HTR-8/SVneo (cell line): ENCODE data around the gene PGGT1B.

Source experiments
- DNase-seq: peaks from one replicate; pipeline ENCODE4 v3.0.0; 2011; ENCODE audit warnings: low spot score, mixed read lengths; ENCODE audit not compliant: insufficient read length
- FAIRE-seq: peaks from 2 replicates; lab custom pipeline; 2011; peaks lifted over from hg19 to GRCh38; lab: Jason Lieb, UNC

The PGGT1B gene

DNA sequence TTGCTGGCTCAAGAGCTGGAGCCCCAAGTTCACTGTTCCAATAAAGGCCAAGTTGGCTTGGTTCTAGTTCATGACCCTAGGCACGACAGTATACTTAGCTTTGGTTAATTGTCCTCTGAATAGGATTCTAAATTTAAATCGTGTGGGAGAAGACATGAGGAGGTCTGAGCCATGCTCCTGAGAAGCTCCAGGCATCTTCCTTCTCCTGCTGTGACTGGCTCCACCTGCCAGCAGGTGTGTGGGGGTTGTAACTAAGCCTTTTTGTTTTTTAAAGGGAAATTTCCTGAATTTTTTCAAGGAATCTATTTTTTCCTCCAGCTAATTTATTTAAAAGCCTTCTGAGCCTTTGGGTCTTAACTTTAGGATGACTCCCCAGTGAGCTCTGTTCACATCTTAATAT lies 72.8 kb downstream of the PGGT1B start:
- DNase-seq (no peak), FAIRE-seq (no peak)

GRCh38 chr5:115186794-115187193 lies 75.9 kb downstream of the PGGT1B start:
- no peak for FAIRE-seq
- DNase-seq: no peak

DNA sequence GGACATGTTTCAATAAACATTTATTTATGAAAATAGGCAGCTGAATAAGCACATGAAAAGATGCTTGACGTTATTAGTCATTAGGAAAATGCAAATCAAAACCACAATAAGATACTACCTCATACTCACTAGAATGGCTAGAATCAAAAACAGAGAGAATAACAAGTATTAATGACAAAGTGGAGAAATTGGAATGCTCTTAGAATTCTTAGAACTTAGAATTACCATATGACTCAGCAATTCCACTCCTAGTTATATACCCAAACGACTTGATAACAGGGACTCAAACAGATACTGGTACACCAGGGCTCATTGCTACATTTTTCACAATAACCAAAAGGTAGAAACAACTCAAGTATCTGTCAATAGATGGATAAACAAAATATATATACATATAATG lies 77.9 kb downstream of the PGGT1B start:
- FAIRE-seq (no peak), DNase-seq (no peak)

GRCh38 chr5:115181757-115182156 lies 80.9 kb downstream of the PGGT1B start:
- FAIRE-seq: no peak

GRCh38 chr5:115180165-115180709 lies 82.4 kb downstream of the PGGT1B start:
- no peak for FAIRE-seq
- peak; percentile 31 for DNase-seq

More at GRCh38 chr5:115181757-115182156, 80.9 kb downstream of the PGGT1B start:
- DNase-seq: no peak

GRCh38 chr5:115179394-115180164 lies 83.1 kb downstream of the PGGT1B start:
- DNase-seq (no peak), FAIRE-seq (no peak)

- FAIRE-seq: no peak
- no peak for DNase-seq
Measured at GRCh38 chr5:115179030-115179393, 83.7 kb downstream of the PGGT1B start.

GRCh38 chr5:115170929-115171510 lies 91.7 kb downstream of the PGGT1B start:
- FAIRE-seq (no peak), DNase-seq (no peak)

- no peak for DNase-seq
- FAIRE-seq: no peak
Measured at GRCh38 chr5:115170134-115170928, 92.3 kb downstream of the PGGT1B start.

DNA sequence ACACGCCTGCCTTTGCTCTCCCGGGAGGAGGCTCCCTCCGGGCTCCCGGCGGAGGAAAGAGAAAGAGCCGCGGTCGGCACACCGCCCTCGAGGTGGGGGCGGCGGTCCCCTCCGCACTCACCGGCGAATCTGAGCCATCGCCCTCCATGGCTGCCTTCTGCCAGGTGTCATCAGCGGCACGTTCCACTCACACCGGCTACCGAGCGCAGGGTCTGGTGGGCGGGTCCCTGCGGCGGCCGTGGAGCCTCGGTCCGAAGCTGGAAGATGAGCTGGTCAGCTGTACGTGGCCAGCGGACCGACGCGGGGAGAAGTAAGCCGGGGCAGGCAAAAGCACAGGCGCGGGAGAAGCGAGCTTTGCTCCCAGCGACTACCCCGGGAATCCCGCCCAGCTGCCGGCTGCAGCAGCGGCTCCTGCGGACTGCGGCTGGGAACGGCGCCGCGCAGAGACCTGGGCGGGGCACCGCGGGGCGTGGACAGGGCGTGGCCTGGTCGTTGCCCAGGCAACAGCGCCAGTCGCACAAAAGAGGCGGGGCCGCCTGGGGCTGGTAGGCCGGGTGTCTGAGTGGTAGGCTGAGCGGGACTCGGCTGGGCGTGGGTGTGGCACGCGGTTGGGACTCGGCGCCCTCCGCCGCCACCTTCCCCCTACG lies 93.1 kb downstream of the PGGT1B start, which contains the start of gene TRIM36:
TSS of gene TRIM36 (minus strand) at position 422 of the 647 bp plus-strand sequence. CDS start at position 148, 274 bp downstream.
- FAIRE-seq (peak; percentile 97), DNase-seq (peak; percentile 87)

DNA sequence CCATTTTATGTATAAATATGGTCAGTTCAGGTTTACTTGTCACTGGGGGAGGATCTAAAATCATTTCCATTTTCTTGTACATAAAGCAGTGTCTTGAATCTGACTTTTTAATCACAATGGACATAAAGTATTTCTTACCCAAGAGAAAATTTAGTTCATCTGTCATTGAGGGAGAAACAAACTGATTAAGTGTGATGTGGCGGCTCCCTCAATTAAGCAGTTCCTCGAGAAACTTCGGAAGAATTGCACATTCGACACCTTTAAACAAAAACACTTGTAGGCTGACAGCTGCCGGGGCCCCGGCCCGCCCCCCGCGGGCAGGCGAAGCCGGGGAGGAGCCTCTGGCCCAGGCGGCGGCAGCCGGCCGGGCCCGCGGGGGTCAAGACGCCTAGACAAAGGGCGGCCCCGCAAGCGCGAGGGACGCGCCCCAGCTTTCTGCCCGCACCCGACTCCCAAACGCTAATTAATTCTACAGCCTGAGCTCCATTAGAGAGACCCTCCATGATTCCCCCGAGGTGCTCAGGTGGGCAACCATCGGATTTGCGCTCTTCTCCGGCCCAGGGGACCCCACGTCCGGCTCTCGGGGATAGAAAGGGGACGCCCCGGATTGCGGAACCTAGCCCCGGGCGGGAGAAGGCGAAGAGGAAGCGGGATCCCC lies 93.7 kb downstream of the PGGT1B start:
- no peak for DNase-seq

DNA sequence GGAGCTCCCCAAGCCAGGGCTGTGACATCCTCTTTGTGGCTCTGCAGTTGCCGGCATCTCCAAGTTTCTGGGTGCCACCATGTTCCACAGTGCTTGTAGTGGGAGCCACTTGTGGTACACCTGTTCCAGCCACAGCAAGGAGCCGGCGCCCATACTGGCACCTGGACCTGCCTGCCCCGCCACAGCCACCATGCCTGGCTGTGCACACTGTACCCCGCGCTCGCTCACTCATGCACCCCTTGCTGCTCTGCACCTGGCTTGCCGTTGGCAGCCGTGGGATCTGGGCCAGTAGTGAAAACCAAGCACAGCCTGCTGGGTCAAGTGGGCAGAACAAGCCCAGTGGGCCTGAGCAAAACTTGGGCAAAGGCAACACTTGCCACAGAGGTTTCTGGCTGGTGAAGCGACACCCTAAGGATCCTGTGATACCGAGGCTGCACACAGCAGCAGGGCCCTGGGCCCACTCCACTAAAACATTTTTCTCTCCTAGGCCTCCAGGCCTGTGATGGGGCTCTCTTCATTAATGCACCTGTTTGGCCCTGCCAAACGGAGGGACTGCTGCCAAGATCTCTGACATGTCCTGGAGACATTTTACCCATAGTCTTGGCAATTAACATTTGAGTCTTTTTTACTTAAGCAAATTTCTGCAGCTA lies 95.8 kb downstream of the PGGT1B start:
- FAIRE-seq (no peak), DNase-seq (no peak)

More for the DNA sequence above, 93.7 kb downstream of the PGGT1B start:
- FAIRE-seq: no peak

- DNase-seq (no peak), FAIRE-seq (no peak)
Measured at GRCh38 chr5:115165790-115166189, 96.9 kb downstream of the PGGT1B start.

DNA sequence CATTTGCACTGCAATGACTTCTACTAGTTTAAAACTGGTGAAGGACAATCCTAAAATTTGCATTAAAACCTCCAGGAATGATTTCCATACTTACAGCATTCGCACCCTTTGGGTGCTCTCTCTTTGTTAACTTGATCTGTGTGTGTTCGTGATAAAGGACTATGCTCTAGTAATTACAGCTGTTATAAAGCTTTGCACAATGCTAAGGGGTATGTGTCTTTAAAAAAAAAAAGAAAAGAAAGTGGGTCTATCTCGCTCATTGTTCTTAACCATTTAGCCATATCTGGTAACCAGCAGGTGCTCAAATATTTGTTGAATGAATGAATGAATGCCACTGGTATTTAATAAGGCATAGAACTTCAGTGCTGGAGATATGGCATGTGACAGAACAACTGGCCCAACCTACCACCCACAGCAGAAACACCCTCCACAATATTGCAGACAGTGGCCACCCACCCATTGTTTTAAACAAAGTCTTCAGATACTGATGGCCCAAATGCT lies 101.7 kb downstream of the PGGT1B start:
- DNase-seq (no peak), FAIRE-seq (no peak)
